Endometrial microvascular endothelial cells (primary cell): ENCODE data around the gene IHH. TPM values are rescaled to one million over a fixed set of nuclear protein-coding genes. Genes with fewer than 3 reads are reported as not detected.

ENCODE experiments used
- in situ Hi-C: cut with HindIII; loops from 2 replicates; pipeline ENCODE4 v1.10.0; 2017; ENCODE audit warnings: low sequenced_read_pairs, low pct_unique_long_range_greater_than_20kb; ENCODE audit errors: inconsistent ontology term
- total RNA-seq: library from RNA; depleted of rRNA; stranded (reverse); fragments of >200 nt; gene quantifications from one replicate; pipeline ENCODE4 v1.2.3, GENCODE V29; 2015; ENCODE audit errors: inconsistent ontology term

Gene IHH
- total RNA-seq = not detected

- in situ Hi-C loops = no loop called here
These were observed at the start of gene IHH for GRCh38 chr2:219060821-219061791. TSS of gene IHH (minus strand) at chr2:219060921. CDS start at chr2:219060467, 454 bp downstream.

DNA sequence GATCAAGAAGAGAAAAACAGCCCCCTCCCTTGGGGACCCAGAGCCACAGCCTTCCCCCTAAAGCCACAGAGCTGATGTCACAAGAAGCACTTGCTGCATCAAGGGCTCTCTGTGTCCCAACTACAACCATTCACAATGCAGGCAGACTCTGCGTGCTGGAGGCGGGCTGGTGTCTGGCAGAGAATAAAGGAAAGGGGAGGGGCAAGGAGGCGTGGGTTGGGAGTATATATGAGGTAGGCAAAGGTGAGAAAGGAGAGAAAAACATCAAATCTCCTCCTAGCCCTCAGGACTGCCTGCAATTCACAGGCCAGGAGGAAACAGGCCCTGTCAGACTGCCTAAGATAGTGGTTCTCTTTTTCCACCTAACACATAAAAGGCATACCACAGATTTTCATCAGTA is 48.8 kb upstream of the IHH start:
- in situ Hi-C loops = no loop called here

GRCh38 chr2:219107758-219108157 is 47.0 kb upstream of the IHH start:
- in situ Hi-C loops = no loop called here

DNA sequence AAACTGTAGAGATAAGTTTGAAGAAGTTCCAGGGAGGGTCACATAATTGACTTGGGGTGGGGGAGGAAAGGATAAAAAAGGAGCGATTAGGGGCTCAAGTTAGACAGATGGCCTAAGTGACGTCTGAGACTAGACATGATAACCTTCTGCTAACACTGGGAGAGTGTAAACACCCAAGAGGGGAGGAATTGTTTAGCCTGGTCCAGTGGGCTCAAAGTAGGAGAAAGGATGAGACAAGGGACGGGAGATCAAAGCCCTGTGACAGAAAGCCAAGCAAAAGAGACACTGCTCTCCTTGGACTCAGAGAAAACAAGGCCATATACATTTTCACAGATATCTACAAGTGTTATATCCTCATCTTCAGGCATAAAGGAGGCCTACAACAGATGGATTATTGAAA is 45.5 kb upstream of the IHH start:
- in situ Hi-C loops = no loop called here

DNA sequence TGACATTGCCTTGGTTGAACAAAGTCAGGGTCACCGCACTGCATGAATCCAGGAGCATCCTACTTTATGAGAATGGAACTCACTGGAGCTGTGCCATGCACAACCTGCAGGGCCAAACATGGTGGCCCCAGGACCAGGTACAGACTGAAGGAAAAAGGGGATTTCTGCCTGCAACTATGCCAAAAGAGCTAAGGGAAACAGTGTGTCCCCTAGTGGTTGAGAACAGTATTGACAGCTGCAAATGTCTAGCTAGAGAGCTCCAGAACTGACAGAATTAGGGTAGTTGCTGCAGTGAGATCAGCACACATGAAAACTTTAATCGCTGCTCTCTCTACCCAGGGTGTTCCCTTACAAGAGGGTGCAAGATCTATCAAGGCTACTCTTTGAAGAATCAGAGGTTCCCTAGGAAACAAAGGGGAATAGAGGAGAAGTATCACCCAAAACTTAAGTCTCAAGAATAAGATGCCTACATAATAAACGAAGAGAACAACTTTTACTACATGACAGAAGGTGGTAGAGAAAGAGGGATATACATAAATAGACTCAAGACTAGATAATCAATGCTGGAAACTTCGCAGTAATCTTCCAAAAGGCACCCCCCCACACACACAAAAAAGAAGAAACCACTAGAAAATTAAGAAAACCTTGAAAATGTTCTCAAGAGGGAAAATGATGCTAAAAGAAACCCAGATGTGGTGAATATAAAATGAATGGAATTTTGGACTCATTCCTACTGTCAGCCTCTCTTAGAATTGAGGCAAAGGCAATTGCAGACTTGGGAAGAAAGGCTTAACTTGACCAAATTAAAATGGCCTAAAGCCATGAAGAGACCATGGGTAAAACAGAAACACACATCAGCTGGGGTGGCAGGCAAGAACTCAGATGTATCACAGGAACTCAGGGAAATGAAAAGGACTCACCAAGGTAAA is 43.6 kb upstream of the IHH start:
- in situ Hi-C loops = no loop called here

DNA sequence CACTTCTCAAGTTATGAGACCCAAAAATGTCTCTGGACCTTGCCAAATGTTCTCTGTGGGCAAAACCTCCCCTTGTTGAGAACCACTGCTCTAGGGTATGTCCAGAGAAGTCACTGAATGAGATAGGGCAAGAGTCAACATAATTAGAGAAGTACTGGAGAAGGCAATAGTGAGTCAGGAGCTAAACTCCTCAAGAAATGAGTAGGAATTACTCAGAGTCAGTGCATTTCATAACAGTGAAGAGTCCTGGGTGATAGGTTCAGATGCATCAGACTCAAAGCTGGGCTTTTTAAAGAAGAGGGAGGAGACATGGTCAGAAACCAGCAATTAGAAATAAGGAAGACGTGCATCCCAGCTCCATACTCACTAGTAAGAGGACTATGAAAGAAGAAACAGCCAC is 38.6 kb upstream of the IHH start:
- in situ Hi-C loops = no loop called here

- in situ Hi-C loops = no loop called here
These were observed 34.8 kb upstream of the IHH start for GRCh38 chr2:219095406-219095935.

GRCh38 chr2:219094171-219094570 is 33.5 kb upstream of the IHH start:
- in situ Hi-C loops = no loop called here

- in situ Hi-C loops = no loop called here
These were observed 29.9 kb upstream of the IHH start for GRCh38 chr2:219090436-219091299.

DNA sequence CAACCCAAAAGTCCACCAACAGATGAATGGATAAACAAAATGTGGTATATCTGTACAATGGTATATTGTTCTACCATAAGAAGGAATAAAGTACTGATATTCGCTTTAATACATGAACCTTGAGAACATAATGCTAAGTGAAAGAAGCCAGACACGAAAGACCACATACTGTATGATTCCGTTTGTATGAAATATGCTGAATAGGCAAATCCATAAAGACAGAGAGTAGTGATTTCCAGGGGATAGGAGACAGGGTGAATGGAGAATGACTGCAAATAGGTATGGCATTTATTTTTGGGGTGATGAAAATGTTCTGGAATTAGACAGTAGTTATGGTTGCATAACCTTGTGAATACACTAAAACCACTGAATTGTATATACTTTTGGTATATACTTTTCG is 28.6 kb upstream of the IHH start:
- in situ Hi-C loops = no loop called here

GRCh38 chr2:219087848-219088247 is 27.1 kb upstream of the IHH start:
- in situ Hi-C loops = no loop called here

- in situ Hi-C loops = no loop called here
These were observed 26.6 kb upstream of the IHH start for GRCh38 chr2:219087361-219087760.

GRCh38 chr2:219086196-219086595 is 25.5 kb upstream of the IHH start:
- in situ Hi-C loops = no loop called here

DNA sequence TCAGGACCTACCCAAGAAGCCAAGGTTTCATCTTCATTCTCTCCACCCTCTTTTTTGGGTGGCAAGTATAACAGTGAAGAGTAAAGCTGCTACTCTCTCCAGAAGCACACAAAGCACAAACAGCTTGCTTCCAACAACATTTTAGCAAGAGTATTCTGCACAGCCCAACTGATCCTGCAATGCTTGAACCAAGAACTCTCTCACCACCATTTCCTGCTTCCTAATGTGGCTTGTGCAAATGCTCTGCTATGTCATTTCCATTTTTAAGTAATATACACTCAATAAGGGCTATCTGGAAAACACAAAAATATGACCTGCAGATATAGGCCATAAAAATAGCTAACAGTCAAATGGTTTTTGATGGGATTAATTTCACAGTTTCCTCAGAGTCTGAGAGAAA is 24.1 kb upstream of the IHH start:
- in situ Hi-C loops = no loop called here

- in situ Hi-C loops = no loop called here
These were observed 21.7 kb upstream of the IHH start for GRCh38 chr2:219082332-219082958.

DNA sequence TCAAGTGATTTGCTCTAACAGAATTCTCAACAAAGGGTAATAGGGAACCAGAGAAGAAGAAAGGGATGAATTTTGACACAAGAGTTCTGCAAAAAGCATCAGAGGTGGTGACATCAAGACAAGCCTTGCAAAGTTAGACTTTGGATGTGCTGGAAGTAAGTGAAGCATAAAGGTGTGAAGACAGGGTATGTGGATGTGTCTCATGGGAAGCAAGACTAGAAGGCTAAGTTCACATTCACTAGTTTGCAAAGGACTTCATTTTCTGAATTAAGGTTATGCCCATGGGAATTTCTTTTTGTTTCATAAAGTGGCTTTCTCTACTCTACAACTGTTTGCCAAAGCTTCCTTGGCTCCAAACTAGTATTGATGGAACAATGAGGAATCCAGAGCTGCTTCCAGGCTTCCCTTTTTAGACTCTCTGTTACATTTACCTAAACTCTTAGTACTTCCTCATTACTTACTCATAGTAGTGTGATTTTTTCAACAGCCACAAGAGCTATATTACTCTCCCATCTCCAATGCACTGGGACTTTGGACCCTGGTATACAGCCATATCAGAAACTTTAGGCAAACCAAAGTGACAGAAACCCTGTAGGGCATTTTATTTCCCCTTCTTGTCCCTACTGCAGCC is 21.1 kb upstream of the IHH start:
- in situ Hi-C loops = no loop called here

DNA sequence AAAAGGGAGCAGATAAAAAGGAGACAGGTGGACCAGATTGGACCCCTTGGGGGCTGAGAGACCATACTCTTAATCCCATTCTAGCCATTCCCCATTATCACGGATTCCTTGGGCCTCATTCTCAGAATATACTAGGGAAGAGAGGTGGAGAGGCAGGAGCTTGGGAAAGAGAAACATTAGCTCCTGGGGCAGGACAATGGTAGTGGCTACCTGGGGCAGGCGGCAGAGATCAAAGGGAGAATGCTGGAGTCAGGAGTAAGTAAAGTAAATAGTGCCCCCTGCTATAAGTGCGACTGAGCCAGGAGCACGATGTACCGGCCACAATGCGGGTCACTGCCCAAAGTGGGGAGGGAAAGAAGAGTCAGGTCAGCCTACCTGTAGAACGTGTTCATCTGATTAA is 20.4 kb upstream of the IHH start:
- in situ Hi-C loops = no loop called here

DNA sequence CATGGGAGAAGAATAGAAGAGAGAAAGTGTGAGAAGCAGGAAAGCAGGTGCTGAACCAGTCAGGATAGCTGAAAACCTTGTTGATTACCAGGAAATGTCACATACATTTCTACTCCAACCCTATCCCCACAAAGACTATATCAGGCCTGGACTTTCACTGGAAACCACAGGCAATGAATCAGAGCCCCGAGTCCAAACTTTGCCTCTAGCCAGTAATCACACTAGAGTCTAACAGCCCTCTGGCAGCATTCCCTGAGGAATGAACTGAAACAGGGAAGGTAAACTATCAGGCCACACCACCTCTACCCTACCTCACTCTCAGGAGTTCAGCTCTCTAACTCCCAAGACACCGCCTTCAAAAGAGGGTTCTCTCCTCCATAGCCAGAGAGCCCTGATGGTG is 18.7 kb upstream of the IHH start:
- in situ Hi-C loops = no loop called here
